ENCODE measurements around the gene ANKRD13D.

ANKRD13D gene

DNA sequence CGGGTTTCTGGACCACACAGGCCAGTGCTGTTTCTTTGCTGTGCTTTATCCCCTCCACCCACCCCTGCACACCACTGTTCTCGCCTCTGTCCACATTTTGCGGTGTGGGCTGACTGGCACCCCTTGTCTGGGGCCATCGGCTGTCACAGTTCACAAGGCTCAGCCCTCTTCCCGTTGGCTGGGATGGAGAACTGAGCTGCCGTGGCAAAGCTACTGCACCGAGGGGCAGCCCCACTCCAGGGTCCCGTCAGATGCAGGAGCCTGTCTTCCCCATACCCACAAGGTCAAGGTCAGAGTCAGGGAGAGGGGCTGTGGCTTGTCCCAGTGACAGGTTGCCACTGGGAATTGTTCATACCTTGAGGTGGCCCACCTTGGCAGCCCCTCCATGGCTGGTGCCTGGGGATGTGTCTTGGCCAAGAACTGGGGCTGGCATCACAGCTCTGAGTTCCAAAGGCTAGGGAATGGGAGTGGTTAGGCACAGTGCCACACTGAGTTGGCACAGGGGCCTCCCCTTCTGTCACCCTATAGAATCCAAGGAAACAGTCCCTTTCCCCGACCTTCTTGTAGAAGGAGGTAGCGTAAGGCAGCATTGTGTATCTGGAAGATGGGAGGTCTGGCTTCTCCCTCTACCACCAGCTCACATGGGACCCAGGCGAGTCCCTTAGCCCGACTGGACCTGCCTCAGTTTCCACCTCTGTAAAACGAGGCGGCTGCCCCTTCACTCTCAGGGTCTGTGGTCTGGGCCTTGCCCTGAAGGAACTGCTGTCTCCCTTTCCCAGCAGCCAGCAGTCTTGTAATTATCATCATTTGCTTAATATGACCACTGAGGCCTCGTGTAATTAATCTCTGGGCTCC lies 19.5 kb upstream of the ANKRD13D start:
- Histone ChIP-seq H2AFZ (ENCODE audit: low read length) (no peak overlapping the region), H3K36me3 (ENCODE audit: insufficient read depth, low read length) (peaks cover 45% of the 10 kb centered on the region), H3K9me3 (ENCODE audit: low read length) (no peaks in the 10 kb centered on the region), H3K9me2 (ENCODE audit: low read depth, low read length) (no peaks in the 10 kb centered on the region), H4K20me1 (ENCODE audit: insufficient read depth, low read length) (no peaks in the 10 kb centered on the region), H3K4me3 (ENCODE audit: low read depth, low read length, poor library complexity, severe bottlenecking) (peak overlapping the region; percentile 93), H3K4me2 (ENCODE audit: low read length) (peak overlapping the region; percentile 93), H3F3A (ENCODE audit: insufficient read depth, low read length) (peaks cover 9% of the 10 kb centered on the region; the same call in 1 of the 2 replicates), H3K4me1 (ENCODE audit: insufficient read depth, low read length, severe bottlenecking) (peaks cover 78% of the 10 kb centered on the region), H3K27ac (ENCODE audit: low read depth, low read length, poor library complexity, severe bottlenecking) (peak overlapping the region; percentile 98), H3K79me2 (ENCODE audit: insufficient read depth, low read length) (peaks cover 66% of the 10 kb centered on the region), H3K9ac (ENCODE audit: low read length) (peak overlapping the region; percentile 97), H3K27me3 (ENCODE audit: insufficient read depth, low read length) (no peaks in the 10 kb centered on the region)
- no peak for TF ChIP-seq EZH2 (IDR thresholded peaks at IDR 0.05; ENCODE audit: borderline replicate concordance, low read length)
- TF ChIP-seq, protein P1, sequence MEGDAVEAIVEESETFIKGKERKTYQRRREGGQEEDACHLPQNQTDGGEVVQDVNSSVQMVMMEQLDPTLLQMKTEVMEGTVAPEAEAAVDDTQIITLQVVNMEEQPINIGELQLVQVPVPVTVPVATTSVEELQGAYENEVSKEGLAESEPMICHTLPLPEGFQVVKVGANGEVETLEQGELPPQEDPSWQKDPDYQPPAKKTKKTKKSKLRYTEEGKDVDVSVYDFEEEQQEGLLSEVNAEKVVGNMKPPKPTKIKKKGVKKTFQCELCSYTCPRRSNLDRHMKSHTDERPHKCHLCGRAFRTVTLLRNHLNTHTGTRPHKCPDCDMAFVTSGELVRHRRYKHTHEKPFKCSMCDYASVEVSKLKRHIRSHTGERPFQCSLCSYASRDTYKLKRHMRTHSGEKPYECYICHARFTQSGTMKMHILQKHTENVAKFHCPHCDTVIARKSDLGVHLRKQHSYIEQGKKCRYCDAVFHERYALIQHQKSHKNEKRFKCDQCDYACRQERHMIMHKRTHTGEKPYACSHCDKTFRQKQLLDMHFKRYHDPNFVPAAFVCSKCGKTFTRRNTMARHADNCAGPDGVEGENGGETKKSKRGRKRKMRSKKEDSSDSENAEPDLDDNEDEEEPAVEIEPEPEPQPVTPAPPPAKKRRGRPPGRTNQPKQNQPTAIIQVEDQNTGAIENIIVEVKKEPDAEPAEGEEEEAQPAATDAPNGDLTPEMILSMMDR (IDR thresholded peaks at IDR 0.05; ENCODE audit: low read length), result no peak

DNA sequence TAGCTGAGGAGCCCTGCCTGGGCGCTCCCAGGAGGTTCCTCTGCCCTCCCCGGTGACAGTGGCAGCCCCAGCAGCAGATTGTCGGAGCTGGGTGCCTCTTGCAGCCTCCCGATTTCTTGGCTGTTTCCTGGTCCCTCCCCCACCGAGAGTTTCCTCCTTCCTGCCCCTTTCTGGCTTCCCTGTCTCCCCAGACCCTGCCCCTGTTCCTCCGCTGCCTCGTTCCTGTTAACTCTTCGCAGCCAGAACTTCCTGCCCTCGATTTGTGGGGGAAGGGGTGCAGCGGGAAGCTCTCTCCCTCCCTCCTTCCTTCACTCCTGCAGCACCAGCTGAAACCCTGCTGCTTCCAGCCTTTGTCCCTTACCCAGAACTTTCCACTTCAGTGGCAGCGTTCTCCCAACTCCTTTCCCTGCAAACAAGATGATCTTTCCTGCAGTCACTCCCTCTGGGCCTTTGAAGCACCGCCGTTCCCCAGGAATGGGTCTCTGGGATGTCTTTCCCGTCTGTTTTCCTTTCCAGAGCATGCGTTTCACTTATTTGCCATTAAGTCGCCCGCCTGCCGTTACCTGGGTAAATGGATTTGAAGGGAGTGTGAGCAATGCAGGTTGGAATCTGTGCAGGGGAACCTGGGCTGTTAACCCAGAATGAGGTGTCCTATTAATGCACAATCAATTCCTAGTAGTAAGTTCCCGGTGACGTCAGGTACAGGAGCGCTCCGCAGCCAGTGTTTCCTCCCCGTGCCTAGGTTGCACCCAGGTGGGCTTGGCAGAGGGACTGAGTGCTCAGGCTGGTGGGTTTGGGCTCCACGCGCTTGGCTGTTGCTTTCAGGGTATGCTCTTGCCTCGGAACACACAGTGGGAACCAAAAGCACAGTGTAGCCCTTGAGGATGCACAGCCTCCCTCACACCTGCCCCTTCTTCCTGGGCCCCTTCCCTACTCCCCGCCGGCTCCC lies 18.6 kb upstream of the ANKRD13D start:
- H3K4me3 ChIP-seq (ENCODE audit: low read depth, low read length, poor library complexity, severe bottlenecking), result peak overlapping the region; percentile 93
- TF ChIP-seq, protein P1 (IDR thresholded peaks at IDR 0.05; ENCODE audit: low read length), result no peak
- no peak for TF ChIP-seq EZH2 (IDR thresholded peaks at IDR 0.05; ENCODE audit: borderline replicate concordance, low read length)
- H4K20me1 ChIP-seq (ENCODE audit: insufficient read depth, low read length), result no peaks in the 10 kb centered on the region
- no peak overlapping the region for H2AFZ ChIP-seq (ENCODE audit: low read length)
- H3K27ac ChIP-seq (ENCODE audit: low read depth, low read length, poor library complexity, severe bottlenecking), result peak overlapping the region; percentile 98
- H3K9ac ChIP-seq (ENCODE audit: low read length), result peak overlapping the region; percentile 97
- H3K4me2 ChIP-seq (ENCODE audit: low read length), result peak overlapping the region; percentile 93
- H3K9me3 ChIP-seq (ENCODE audit: low read length), result no peaks in the 10 kb centered on the region
- no peaks in the 10 kb centered on the region for H3K27me3 ChIP-seq (ENCODE audit: insufficient read depth, low read length)
- peaks cover 9% of the 10 kb centered on the region; the same call in 1 of the 2 replicates for H3F3A ChIP-seq (ENCODE audit: insufficient read depth, low read length)
- no peaks in the 10 kb centered on the region for H3K9me2 ChIP-seq (ENCODE audit: low read depth, low read length)
- peaks cover 70% of the 10 kb centered on the region for H3K79me2 ChIP-seq (ENCODE audit: insufficient read depth, low read length)
- peaks cover 85% of the 10 kb centered on the region for H3K4me1 ChIP-seq (ENCODE audit: insufficient read depth, low read length, severe bottlenecking)
- H3K36me3 ChIP-seq (ENCODE audit: insufficient read depth, low read length), result peaks cover 53% of the 10 kb centered on the region

GRCh38 chr11:67271205-67271540 lies 17.9 kb upstream of the ANKRD13D start:
- H2AFZ ChIP-seq (ENCODE audit: low read length), result no peak overlapping the region
- H3K4me1 ChIP-seq (ENCODE audit: insufficient read depth, low read length, severe bottlenecking), result peaks cover 85% of the 10 kb centered on the region
- peak overlapping the region; percentile 97 for H3K9ac ChIP-seq (ENCODE audit: low read length)
- peak overlapping the region; percentile 98 for H3K27ac ChIP-seq (ENCODE audit: low read depth, low read length, poor library complexity, severe bottlenecking)
- H3K9me2 ChIP-seq (ENCODE audit: low read depth, low read length), result no peaks in the 10 kb centered on the region
- H3F3A ChIP-seq (ENCODE audit: insufficient read depth, low read length), result peaks cover 9% of the 10 kb centered on the region; the same call in 1 of the 2 replicates
- peak overlapping the region; percentile 93 for H3K4me3 ChIP-seq (ENCODE audit: low read depth, low read length, poor library complexity, severe bottlenecking)
- H3K9me3 ChIP-seq (ENCODE audit: low read length), result no peaks in the 10 kb centered on the region
- peaks cover 70% of the 10 kb centered on the region for H3K79me2 ChIP-seq (ENCODE audit: insufficient read depth, low read length)
- H3K4me2 ChIP-seq (ENCODE audit: low read length), result peak overlapping the region; percentile 93
- TF ChIP-seq EZH2 (IDR thresholded peaks at IDR 0.05; ENCODE audit: borderline replicate concordance, low read length), result no peak
- TF ChIP-seq, protein P1 (IDR thresholded peaks at IDR 0.05; ENCODE audit: low read length), result no peak
- peaks cover 59% of the 10 kb centered on the region for H3K36me3 ChIP-seq (ENCODE audit: insufficient read depth, low read length)
- H3K27me3 ChIP-seq (ENCODE audit: insufficient read depth, low read length), result no peaks in the 10 kb centered on the region
- H4K20me1 ChIP-seq (ENCODE audit: insufficient read depth, low read length), result no peaks in the 10 kb centered on the region
